ENCODE measurements around the gene DOCK1.

Gene DOCK1

DNA sequence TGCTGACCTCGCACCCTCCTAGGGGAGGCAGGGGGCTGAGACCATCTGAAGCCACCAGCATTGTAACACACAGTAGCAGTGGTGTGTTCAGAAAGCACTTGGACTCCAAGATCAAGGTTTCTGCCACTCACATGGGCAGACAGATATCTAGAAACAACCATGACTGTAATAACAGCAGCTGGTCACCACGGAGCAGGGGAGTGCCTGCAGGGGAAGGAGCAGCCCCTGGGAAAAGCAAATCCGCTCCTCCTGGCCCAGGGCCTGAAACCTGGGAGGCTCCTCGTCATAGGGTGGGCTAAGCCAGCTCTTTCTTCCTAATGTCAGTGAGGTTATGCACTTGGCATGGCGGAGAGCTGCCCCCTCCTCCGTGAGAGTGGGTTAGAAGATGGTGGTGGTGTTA is 409.6 kb downstream of the DOCK1 start:
- no peak overlapping the region for H3K4me2 ChIP-seq
- no peaks in the 10 kb centered on the region for H3K4me1 ChIP-seq (ENCODE audit: low read depth, poor library complexity, severe bottlenecking)
- no peaks in the 10 kb centered on the region for H3K27me3 ChIP-seq (ENCODE audit: insufficient read depth, low read depth)
- H3K27ac ChIP-seq, result no peak overlapping the region
- TF ChIP-seq, protein P1, sequence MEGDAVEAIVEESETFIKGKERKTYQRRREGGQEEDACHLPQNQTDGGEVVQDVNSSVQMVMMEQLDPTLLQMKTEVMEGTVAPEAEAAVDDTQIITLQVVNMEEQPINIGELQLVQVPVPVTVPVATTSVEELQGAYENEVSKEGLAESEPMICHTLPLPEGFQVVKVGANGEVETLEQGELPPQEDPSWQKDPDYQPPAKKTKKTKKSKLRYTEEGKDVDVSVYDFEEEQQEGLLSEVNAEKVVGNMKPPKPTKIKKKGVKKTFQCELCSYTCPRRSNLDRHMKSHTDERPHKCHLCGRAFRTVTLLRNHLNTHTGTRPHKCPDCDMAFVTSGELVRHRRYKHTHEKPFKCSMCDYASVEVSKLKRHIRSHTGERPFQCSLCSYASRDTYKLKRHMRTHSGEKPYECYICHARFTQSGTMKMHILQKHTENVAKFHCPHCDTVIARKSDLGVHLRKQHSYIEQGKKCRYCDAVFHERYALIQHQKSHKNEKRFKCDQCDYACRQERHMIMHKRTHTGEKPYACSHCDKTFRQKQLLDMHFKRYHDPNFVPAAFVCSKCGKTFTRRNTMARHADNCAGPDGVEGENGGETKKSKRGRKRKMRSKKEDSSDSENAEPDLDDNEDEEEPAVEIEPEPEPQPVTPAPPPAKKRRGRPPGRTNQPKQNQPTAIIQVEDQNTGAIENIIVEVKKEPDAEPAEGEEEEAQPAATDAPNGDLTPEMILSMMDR (conservative IDR thresholded peaks at IDR 0.05; ENCODE audit: low read depth, low read length), result no peak
- H3K4me3 ChIP-seq (IDR thresholded peaks at IDR 0.05; ENCODE audit: insufficient read depth, low read depth, low read length), result no peak overlapping the region
- H3K79me2 ChIP-seq (ENCODE audit: insufficient read depth, low read depth), result no peaks in the 10 kb centered on the region
- H4K20me1 ChIP-seq (ENCODE audit: insufficient read depth), result no peaks in the 10 kb centered on the region
- H3K36me3 ChIP-seq (ENCODE audit: insufficient read depth), result no peaks in the 10 kb centered on the region
- H3K9ac ChIP-seq, result no peak overlapping the region
- H2AFZ ChIP-seq (ENCODE audit: low read depth), result no peak overlapping the region

DNA sequence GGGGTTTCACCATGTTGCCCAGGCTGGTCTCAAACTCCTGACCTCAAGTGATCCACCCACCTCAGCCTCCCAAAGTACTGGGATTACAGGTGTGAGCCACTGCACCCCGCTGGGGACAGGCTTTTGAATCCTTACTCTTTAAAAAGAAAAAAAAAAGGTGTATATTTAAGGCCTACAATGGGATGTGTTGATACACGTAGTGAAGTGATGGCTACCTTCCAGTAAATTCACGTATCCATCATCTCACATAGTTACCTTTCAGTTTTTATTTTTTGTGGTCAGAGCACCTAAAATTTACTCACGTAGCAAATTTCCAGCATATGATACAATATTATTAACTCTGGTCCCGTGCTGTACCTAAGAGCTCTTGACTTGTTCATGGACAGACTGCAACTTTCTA is 410.7 kb downstream of the DOCK1 start:
- no peaks in the 10 kb centered on the region for H3K79me2 ChIP-seq (ENCODE audit: insufficient read depth, low read depth)
- no peaks in the 10 kb centered on the region for H3K4me1 ChIP-seq (ENCODE audit: low read depth, poor library complexity, severe bottlenecking)
- TF ChIP-seq, protein P1 (conservative IDR thresholded peaks at IDR 0.05; ENCODE audit: low read depth, low read length), result no peak
- H3K9ac ChIP-seq, result no peak overlapping the region
- no peaks in the 10 kb centered on the region for H3K27me3 ChIP-seq (ENCODE audit: insufficient read depth, low read depth)
- no peak overlapping the region for H3K27ac ChIP-seq
- H3K4me2 ChIP-seq, result no peak overlapping the region
- no peaks in the 10 kb centered on the region for H3K36me3 ChIP-seq (ENCODE audit: insufficient read depth)
- no peaks in the 10 kb centered on the region for H4K20me1 ChIP-seq (ENCODE audit: insufficient read depth)
- H2AFZ ChIP-seq (ENCODE audit: low read depth), result no peak overlapping the region
- H3K4me3 ChIP-seq (IDR thresholded peaks at IDR 0.05; ENCODE audit: insufficient read depth, low read depth, low read length), result no peak overlapping the region

DNA sequence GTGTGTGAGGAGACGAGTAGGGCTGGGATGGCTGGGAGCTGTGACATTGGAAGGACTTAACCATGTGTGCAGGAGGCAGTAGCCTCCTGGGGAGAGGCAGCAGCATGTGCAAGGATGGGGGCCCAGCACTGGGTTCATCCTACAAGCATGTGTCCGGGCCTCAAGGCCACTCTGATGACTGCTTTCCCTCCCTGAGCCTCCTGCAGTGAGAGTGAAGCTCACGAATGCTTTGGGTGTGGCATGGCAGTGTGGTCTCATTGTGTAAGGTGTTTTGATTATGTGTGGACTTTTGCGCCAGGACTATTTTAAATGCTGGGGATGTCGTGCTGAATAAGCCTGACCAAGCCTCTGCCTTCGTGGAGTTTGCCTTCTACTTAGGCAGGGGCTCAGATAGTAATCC is 413.2 kb downstream of the DOCK1 start:
- no peaks in the 10 kb centered on the region for H3K36me3 ChIP-seq (ENCODE audit: insufficient read depth)
- H3K4me1 ChIP-seq (ENCODE audit: low read depth, poor library complexity, severe bottlenecking), result no peaks in the 10 kb centered on the region
- H3K4me3 ChIP-seq (IDR thresholded peaks at IDR 0.05; ENCODE audit: insufficient read depth, low read depth, low read length), result no peak overlapping the region
- no peak overlapping the region for H2AFZ ChIP-seq (ENCODE audit: low read depth)
- H3K79me2 ChIP-seq (ENCODE audit: insufficient read depth, low read depth), result no peaks in the 10 kb centered on the region
- TF ChIP-seq, protein P1 (conservative IDR thresholded peaks at IDR 0.05; ENCODE audit: low read depth, low read length), result no peak
- H3K9ac ChIP-seq, result no peak overlapping the region
- H4K20me1 ChIP-seq (ENCODE audit: insufficient read depth), result no peaks in the 10 kb centered on the region
- no peak overlapping the region for H3K4me2 ChIP-seq
- H3K27me3 ChIP-seq (ENCODE audit: insufficient read depth, low read depth), result no peaks in the 10 kb centered on the region
- H3K27ac ChIP-seq, result no peak overlapping the region

GRCh38 chr10:127319271-127319670 is 414.0 kb downstream of the DOCK1 start:
- Histone ChIP-seq H2AFZ (ENCODE audit: low read depth) (no peak overlapping the region), H3K27me3 (ENCODE audit: insufficient read depth, low read depth) (no peaks in the 10 kb centered on the region), H3K9ac (no peak overlapping the region), H3K79me2 (ENCODE audit: insufficient read depth, low read depth) (no peaks in the 10 kb centered on the region), H3K27ac (no peak overlapping the region), H3K4me2 (no peak overlapping the region), H3K36me3 (ENCODE audit: insufficient read depth) (no peaks in the 10 kb centered on the region), H4K20me1 (ENCODE audit: insufficient read depth) (no peaks in the 10 kb centered on the region), H3K4me3 (IDR thresholded peaks at IDR 0.05; ENCODE audit: insufficient read depth, low read depth, low read length) (no peak overlapping the region), H3K4me1 (ENCODE audit: low read depth, poor library complexity, severe bottlenecking) (no peaks in the 10 kb centered on the region)
- TF ChIP-seq, protein P1 (conservative IDR thresholded peaks at IDR 0.05; ENCODE audit: low read depth, low read length), result no peak

All from KMS-11 (cell line).